Natural killer cell (primary cell): Measurements from ENCODE around the gene MAB21L4. TPM values are rescaled to one million over a fixed set of nuclear protein-coding genes. Genes with fewer than 3 reads are reported as not detected.

Experiments used
- ATAC-seq, 3 donors: fragments of 150-1000 bp in 2 of 3; fragments of 200-7000 bp in 1 of 3; cut with Tn5 transposase; 1 replicate in 1 of 3; 2 replicates in 2 of 3; pipeline ENCODE4 v1.10.0; 2021; ENCODE audit warnings: mild to moderate bottlenecking in 2 of 3, moderate library complexity in 2 of 3
- DNase-seq, 2 donors: peaks; one replicate each; pipeline versions ENCODE4 v3.0.0 to v3.0.0-alpha.2; 2013 to 2021; ENCODE audit warnings: mixed read lengths in 1 of 2
- H3K27ac ChIP-seq: one replicate; pipeline ENCODE4 v1.5.1; 2013; ENCODE audit warnings: mild to moderate bottlenecking, low read length
- H3K27me3 ChIP-seq: one replicate; pipeline ENCODE4 v1.6.1; 2013; ENCODE audit warnings: low read length; ENCODE audit not compliant: control insufficient read depth, insufficient read depth
- H3K36me3 ChIP-seq: one replicate; pipeline ENCODE4 v1.6.1; 2013; ENCODE audit warnings: low read length; ENCODE audit not compliant: control insufficient read depth, insufficient read depth
- H3K4me1 ChIP-seq: one replicate; pipeline ENCODE4 v1.6.1; 2013; ENCODE audit warnings: low read length; ENCODE audit not compliant: control insufficient read depth, insufficient read depth
- H3K4me3 ChIP-seq: one replicate; pipeline ENCODE4 v1.5.1; 2013; ENCODE audit warnings: low read length
- H3K9me3 ChIP-seq: one replicate; pipeline ENCODE4 v1.6.1; 2013; ENCODE audit warnings: low read length; ENCODE audit not compliant: control insufficient read depth, insufficient read depth
- H3K27ac Mint-ChIP-seq, 2 donors: one replicate each; pipeline ENCODE4 v1.8.0; 2022; ENCODE audit warnings: mild to moderate bottlenecking in 2 of 2, mixed read lengths in 2 of 2, moderate library complexity in 1 of 2
- H3K27me3 Mint-ChIP-seq, 2 donors: one replicate each; pipeline ENCODE4 v1.8.0; 2022; ENCODE audit warnings: low read depth in 2 of 2, mixed read lengths in 2 of 2
- H3K36me3 Mint-ChIP-seq: one replicate; pipeline ENCODE4 v1.8.0; 2022; ENCODE audit warnings: mixed read lengths
- H3K4me1 Mint-ChIP-seq, 2 donors: one replicate each; pipeline ENCODE4 v1.8.0; 2022; ENCODE audit warnings: mixed read lengths in 2 of 2
- H3K4me3 Mint-ChIP-seq: one replicate; pipeline ENCODE4 v1.8.0; 2022; ENCODE audit warnings: mild to moderate bottlenecking, moderate library complexity, mixed read lengths
- H3K9me3 Mint-ChIP-seq, 2 donors: one replicate each; pipeline ENCODE4 v1.8.0; 2022; ENCODE audit warnings: mixed read lengths in 2 of 2
- WGBS: methylation state at CpG from one replicate; pipeline ENCODE4 v1.1.7; 2013; ENCODE audit warnings: missing lambda C conversion rate; ENCODE audit not compliant: insufficient coverage; 5-methylcytosine and 5-hydroxymethylcytosine counted together
- intact Hi-C: fragments of 100-400 bp; cut with micrococcal nuclease; formaldehyde crosslinking; loops from one replicate; pipeline ENCODE4 v1.14.2; 2022
- total RNA-seq, 4 donors: library from RNA; stranded (reverse); fragments of 120-200 nt in 1 of 4; gene quantifications; one replicate each; pipeline versions ENCODE4 v1.2.3 to v1.2.4, GENCODE V29; 2013 to 2022
- TF ChIP-seq, protein P1 (sequence below): fragments of 200-600 bp; IDR thresholded peaks from one replicate; pipeline ENCODE4 v1.8.0; 2022; ENCODE audit warnings: antibody characterized with exemption

MAB21L4 gene
- total RNA-seq, 3 donors from 2014 or later (not counting 1 experiment from before 2014, with no cell fraction given), result not detected

- DNase-seq (peak in 1 of 2 donors; percentile 9), ATAC-seq (no peak)
- Histone ChIP-seq H3K9me3 (no peaks in the 10 kb centered on the region), H3K27ac (no peak overlapping the region), H3K27me3 (no peaks in the 10 kb centered on the region), H3K4me3 (no peak overlapping the region), H3K36me3 (no peaks in the 10 kb centered on the region), H3K4me1 (no peaks in the 10 kb centered on the region)
- Mint-ChIP-seq H3K27ac (no peak overlapping the region), H3K36me3 (no peaks in the 10 kb centered on the region), H3K4me1 (no peaks in the 10 kb centered on the region), H3K4me3 (no peak overlapping the region), H3K9me3 (no peaks in the 10 kb centered on the region), H3K27me3 (no peaks in the 10 kb centered on the region)
- 87% methylated on average over 18 of the region's 18 CpGs for WGBS
- TF ChIP-seq, protein P1, sequence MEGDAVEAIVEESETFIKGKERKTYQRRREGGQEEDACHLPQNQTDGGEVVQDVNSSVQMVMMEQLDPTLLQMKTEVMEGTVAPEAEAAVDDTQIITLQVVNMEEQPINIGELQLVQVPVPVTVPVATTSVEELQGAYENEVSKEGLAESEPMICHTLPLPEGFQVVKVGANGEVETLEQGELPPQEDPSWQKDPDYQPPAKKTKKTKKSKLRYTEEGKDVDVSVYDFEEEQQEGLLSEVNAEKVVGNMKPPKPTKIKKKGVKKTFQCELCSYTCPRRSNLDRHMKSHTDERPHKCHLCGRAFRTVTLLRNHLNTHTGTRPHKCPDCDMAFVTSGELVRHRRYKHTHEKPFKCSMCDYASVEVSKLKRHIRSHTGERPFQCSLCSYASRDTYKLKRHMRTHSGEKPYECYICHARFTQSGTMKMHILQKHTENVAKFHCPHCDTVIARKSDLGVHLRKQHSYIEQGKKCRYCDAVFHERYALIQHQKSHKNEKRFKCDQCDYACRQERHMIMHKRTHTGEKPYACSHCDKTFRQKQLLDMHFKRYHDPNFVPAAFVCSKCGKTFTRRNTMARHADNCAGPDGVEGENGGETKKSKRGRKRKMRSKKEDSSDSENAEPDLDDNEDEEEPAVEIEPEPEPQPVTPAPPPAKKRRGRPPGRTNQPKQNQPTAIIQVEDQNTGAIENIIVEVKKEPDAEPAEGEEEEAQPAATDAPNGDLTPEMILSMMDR, result no peak
- intact Hi-C loops, result no loop called here
These were observed 26.5 kb upstream of the MAB21L4 start for GRCh38 chr2:240922245-240922981.

DNA sequence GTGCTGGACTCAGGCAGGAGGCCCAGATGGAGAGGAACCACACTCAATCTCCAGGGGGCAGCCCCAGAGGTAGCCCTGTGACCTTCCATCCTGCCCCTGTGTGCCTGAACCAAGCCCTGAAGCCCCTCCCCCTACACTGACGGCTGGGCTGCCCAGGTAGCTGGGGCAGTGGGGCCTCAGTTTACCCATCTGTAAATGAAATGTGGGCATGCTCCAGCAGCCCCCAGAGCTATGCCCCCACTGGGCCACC is 26.0 kb upstream of the MAB21L4 start:
- Histone ChIP-seq H3K4me3 (no peak overlapping the region), H3K27ac (no peak overlapping the region), H3K36me3 (no peaks in the 10 kb centered on the region), H3K4me1 (no peaks in the 10 kb centered on the region), H3K9me3 (no peaks in the 10 kb centered on the region), H3K27me3 (no peaks in the 10 kb centered on the region)
- no peaks in the 10 kb centered on the region for H3K9me3 Mint-ChIP-seq
- 65% methylated on average over 1 of the region's 1 CpG for WGBS
- H3K27me3 Mint-ChIP-seq, result no peaks in the 10 kb centered on the region
- TF ChIP-seq, protein P1, result no peak
- ATAC-seq (no peak), DNase-seq (peak in 1 of 2 donors; percentile 11)
- intact Hi-C loops, result no loop called here
- H3K36me3 Mint-ChIP-seq, result no peaks in the 10 kb centered on the region
- no peak overlapping the region for H3K27ac Mint-ChIP-seq
- H3K4me3 Mint-ChIP-seq, result no peak overlapping the region
- no peaks in the 10 kb centered on the region for H3K4me1 Mint-ChIP-seq

DNA sequence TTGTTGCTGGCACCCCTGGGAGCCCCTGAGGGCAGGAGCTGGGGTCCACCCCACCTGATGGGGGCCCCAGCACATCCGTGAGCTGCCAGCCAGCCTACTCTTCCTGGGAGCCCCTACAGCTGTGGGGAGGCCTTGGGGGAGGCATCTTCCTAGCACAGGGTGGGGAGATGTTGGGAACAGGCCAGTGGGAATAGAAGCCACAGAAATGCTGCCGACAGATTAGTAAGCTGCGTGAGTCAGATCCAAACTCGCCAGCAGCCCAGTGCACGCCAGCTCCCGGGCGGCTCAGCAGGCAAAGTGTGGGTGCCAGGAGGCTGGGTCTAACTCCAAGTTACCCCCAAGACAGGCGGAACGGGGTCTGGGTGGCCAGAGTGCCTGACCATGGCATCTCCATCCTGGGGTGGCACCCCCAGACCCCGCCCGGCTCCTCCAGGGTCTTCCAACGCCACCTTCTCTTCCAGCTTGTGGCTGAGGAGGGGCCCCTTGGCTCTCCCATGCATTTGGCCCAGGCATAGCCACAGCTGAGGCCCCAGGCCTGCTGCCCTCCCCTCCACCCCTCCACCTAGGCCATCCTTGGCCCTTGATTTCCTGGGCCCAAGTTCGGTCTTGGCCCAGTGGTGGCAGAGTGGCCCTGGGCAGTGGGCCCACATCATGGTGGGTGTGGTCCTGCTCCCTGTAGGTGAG is 25.5 kb upstream of the MAB21L4 start:
- no peak overlapping the region for H3K4me3 Mint-ChIP-seq
- H3K27me3 Mint-ChIP-seq, result no peaks in the 10 kb centered on the region
- Histone ChIP-seq H3K4me1 (no peaks in the 10 kb centered on the region), H3K27me3 (no peaks in the 10 kb centered on the region), H3K36me3 (no peaks in the 10 kb centered on the region), H3K27ac (no peak overlapping the region), H3K4me3 (no peak overlapping the region), H3K9me3 (no peaks in the 10 kb centered on the region)
- H3K4me1 Mint-ChIP-seq, result no peaks in the 10 kb centered on the region
- intact Hi-C loops, result no loop called here
- DNase-seq (peak in 1 of 2 donors; percentile 14), ATAC-seq (no peak)
- H3K9me3 Mint-ChIP-seq, result no peaks in the 10 kb centered on the region
- WGBS, result 85% methylated on average over 13 of the region's 13 CpGs
- TF ChIP-seq, protein P1, result no peak
- no peak overlapping the region for H3K27ac Mint-ChIP-seq
- H3K36me3 Mint-ChIP-seq, result no peaks in the 10 kb centered on the region
